ENCODE results near the gene PPP1R1A.

PPP1R1A gene

DNA sequence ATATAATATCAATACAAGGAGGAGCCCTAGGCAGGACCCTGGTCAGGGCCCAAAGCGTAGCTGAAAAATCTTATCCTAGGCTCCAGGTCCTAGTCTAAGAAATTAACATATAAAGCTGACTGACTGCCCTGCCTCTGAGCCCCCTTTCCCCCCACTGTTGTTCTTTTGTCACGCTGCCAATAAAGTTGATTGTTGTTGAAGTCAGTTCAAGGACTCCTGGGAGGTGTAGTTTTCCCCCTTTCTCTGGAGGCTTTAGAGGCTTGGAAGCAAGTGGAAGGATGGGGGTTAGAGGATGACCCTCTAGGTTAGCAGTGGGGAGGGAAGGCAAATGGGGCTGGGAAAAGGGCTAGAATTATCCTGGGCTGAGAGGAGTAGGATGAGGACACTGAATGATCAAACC, 3.2 kb downstream of the PPP1R1A start:
- no peak overlapping the region for H3K4me3 ChIP-seq (ENCODE audit: low read depth, low read length)
- no peak for TF ChIP-seq CTCF (conservative IDR thresholded peaks at IDR 0.05; ENCODE audit: low read depth, low read length)
- DNase-seq (ENCODE audit: low read depth), result no peak

DNA sequence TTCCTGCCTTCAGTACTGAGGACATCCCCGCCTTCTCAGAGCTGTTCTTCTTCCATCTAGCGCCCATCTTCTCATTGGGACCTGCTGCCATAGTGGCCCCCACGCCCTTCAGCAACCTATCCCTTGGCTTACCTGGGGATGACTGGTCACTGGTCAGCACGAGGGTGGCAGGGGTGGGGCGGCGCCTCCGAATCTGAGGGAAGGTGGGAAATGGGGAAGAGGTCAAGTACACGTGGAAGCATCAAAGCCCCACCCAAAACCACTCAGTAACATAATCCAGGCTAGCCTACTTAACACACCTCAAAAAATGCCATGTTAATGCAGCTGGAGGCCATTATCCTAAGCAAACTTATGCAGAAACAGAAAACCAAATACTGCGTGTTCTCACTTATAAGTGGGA, 4.3 kb downstream of the PPP1R1A start:
- DNase-seq (ENCODE audit: low read depth), result no peak
- no peak for TF ChIP-seq CTCF (conservative IDR thresholded peaks at IDR 0.05; ENCODE audit: low read depth, low read length)
- H3K4me3 ChIP-seq (ENCODE audit: low read depth, low read length), result no peak overlapping the region

DNA sequence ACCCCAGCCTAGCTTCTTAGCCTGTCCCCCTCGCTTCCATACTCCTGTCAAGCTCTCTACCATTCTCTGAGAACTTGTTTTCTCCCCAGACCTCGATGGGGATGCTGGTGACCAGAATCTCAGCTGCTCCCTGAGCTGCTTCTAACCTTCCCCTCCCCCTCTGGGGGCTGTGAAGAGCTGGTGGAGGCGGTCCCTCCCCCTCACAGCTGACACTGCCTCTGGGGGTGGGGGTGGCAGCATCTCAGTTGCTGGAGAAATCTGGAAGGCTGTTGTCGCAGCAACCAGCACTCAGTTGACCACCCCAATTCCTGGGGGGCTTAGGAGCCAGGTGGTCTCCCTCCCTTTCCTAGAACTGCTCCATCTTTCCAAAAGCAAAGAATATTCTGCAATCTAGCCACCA, 4.7 kb downstream of the PPP1R1A start:
- H3K4me3 ChIP-seq (ENCODE audit: low read depth, low read length), result no peak overlapping the region
- DNase-seq (ENCODE audit: low read depth), result no peak
- TF ChIP-seq CTCF (conservative IDR thresholded peaks at IDR 0.05; ENCODE audit: low read depth, low read length), result no peak

DNA sequence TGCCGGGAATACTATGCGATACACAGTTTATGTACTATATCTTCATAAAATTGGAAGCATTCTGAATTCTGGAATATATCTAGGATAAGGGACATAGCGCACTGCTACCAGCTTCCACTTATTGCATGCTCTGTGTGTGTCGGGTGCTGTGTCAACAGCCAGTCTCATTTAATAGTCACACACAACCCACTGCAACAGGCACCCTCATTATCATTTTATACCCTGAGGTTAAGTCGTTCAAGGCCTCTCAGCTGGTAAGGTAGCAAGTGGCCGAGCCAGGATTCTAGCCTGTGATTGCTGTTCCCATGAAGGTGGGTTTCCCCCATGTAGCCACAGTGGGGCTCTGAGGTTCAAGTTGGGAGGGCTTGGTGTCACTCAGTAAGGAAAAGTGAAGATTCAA, 7.0 kb downstream of the PPP1R1A start:
- no peak overlapping the region for H3K4me3 ChIP-seq (ENCODE audit: low read depth, low read length)
- DNase-seq (ENCODE audit: low read depth), result no peak
- no peak for TF ChIP-seq CTCF (conservative IDR thresholded peaks at IDR 0.05; ENCODE audit: low read depth, low read length)

- no peak overlapping the region for H3K4me3 ChIP-seq (ENCODE audit: low read depth, low read length)
- TF ChIP-seq CTCF (conservative IDR thresholded peaks at IDR 0.05; ENCODE audit: low read depth, low read length), result peak; percentile 98
- DNase-seq (ENCODE audit: low read depth), result peak; percentile 82
Observed at GRCh38 chr12:54579696-54580333, 8.6 kb downstream of the PPP1R1A start.

DNA sequence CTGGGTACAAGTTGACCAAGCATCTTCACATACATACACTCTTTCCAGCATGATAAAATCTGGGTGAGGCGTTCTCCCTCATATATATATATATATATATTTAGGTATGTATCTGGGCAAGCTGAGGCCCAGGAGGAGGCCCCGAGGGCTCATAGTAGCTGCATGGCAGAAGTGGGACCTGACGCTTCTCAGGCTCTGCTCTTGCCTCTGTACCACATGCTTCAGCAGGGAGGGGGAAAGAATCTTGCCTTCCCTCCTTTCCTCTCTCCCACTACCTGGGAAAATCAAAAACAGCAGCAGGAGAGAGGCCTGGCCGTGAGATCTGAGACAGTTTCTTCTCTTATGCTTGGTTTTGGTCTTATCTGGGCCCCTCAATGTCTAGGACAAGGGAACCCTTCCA, 9.2 kb downstream of the PPP1R1A start:
- no peak overlapping the region for H3K4me3 ChIP-seq (ENCODE audit: low read depth, low read length)
- no peak for TF ChIP-seq CTCF (conservative IDR thresholded peaks at IDR 0.05; ENCODE audit: low read depth, low read length)
- no peak for DNase-seq (ENCODE audit: low read depth)

DNA sequence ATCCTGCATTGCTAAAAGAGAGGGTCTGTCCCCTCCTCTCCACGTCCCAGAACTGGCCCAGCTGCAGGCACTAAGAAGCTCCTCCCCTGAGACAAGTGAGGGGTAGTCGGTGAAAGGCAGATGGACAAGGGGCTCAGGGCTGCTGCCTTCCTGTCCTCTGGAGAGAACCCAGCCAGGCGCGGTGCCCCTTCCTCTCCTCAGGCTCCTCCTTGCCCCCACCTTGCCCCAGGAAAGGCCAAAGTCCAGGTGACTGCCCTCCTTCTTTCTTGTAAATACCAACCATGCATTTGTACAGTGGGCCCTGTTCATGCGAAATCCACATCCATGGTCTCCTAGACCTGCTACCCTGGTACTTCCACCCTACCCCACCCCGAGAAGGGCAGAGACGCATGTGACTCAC, 9.7 kb downstream of the PPP1R1A start:
- DNase-seq (ENCODE audit: low read depth), result no peak
- no peak for TF ChIP-seq CTCF (conservative IDR thresholded peaks at IDR 0.05; ENCODE audit: low read depth, low read length)
- H3K4me3 ChIP-seq (ENCODE audit: low read depth, low read length), result no peak overlapping the region
